HFFc6 (cell line): Measurements from ENCODE around the gene NPAS1. TPM values are rescaled to one million over a fixed set of nuclear protein-coding genes. Genes with fewer than 3 reads are reported as not detected.

Experiments used
- DNase-seq: peaks from one replicate; pipeline ENCODE4 v3.0.0-alpha.2; 2018
- H3K27ac Mint-ChIP-seq: 2 replicates; pipeline ENCODE4 v1.8.0; 2020; ENCODE audit warnings: mild to moderate bottlenecking, mixed read lengths
- H3K27me3 Mint-ChIP-seq: 2 replicates; pipeline ENCODE4 v1.8.0; 2021; ENCODE audit warnings: mild to moderate bottlenecking, moderate library complexity, mixed read lengths; ENCODE audit not compliant: insufficient read depth
- H3K36me3 Mint-ChIP-seq: 2 replicates; pipeline ENCODE4 v1.8.0; 2021; ENCODE audit warnings: low read depth, mixed read lengths
- H3K4me1 Mint-ChIP-seq: 2 replicates; pipeline ENCODE4 v1.8.0; 2020; ENCODE audit warnings: low read depth, mixed read lengths
- H3K4me3 Mint-ChIP-seq: 2 replicates; pipeline ENCODE4 v1.8.0; 2020; ENCODE audit warnings: mild to moderate bottlenecking, moderate library complexity, mixed read lengths
- H3K9me3 Mint-ChIP-seq: 2 replicates; pipeline ENCODE4 v1.8.0; 2020; ENCODE audit warnings: mild to moderate bottlenecking, mixed read lengths
- CTCF ChIP-seq: fragments of 200-600 bp; sonication (generic); IDR thresholded peaks from 2 replicates; pipeline ENCODE4 v1.5.0; 2021; ENCODE audit warnings: antibody characterized with exemption, mild to moderate bottlenecking
- total RNA-seq, 6 experiments: library from RNA; stranded (reverse); fragmentation: NEBNext Ultra II Directional; extraction: Animal tissue kit (Norgen Biotek cat#: 25700); gene quantifications; 2 replicates in 1 of 6; 3 replicates in 5 of 6; pipeline ENCODE4 v1.2.3, GENCODE V29; 2021

The NPAS1 gene
- total RNA-seq, 6 experiments from 2014 or later: 2.2 to 11.5 (median 3.6) TPM

GRCh38 chr19:46994141-46994686, 25.4 kb upstream of the NPAS1 start:
- peaks cover 2% of the 10 kb centered on the region for H3K27me3 Mint-ChIP-seq
- H3K27ac Mint-ChIP-seq: no peak overlapping the region
- H3K4me1 Mint-ChIP-seq: peaks cover 17% of the 10 kb centered on the region
- DNase-seq: no peak
- no peak overlapping the region for H3K4me3 Mint-ChIP-seq
- H3K36me3 Mint-ChIP-seq: peaks cover 10% of the 10 kb centered on the region; the same call in 1 of the 2 replicates
- H3K9me3 Mint-ChIP-seq: no peaks in the 10 kb centered on the region
- TF ChIP-seq CTCF: no peak

DNA sequence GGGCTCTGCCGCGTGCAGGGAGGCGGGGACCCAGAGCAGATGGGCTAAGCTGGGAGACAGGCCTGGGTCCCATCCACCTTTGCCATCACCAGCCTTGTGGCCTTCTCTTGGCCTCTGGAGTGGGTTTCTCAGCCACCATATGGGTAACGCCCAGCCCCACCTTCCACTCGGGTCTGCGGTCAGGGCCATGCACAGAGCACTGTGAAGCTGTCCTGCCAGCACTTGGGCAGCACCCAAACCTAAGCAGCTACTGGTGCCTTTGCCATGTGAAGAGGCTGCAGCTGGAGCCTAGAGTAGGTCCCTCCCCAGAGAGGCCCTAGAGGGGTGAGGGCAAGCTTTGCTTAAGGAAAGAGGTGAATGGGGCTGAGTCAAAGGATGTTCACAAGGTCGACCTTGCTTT, 24.1 kb upstream of the NPAS1 start:
- DNase-seq: no peak

GRCh38 chr19:46998445-46999125, 21.1 kb upstream of the NPAS1 start:
- no peak overlapping the region for H3K4me3 Mint-ChIP-seq
- no peak for DNase-seq
- no peak overlapping the region for H3K27ac Mint-ChIP-seq
- no peak for TF ChIP-seq CTCF
- peaks cover 2% of the 10 kb centered on the region; the same call in 1 of the 2 replicates for H3K36me3 Mint-ChIP-seq
- peaks cover 12% of the 10 kb centered on the region for H3K27me3 Mint-ChIP-seq
- no peaks in the 10 kb centered on the region for H3K9me3 Mint-ChIP-seq
- H3K4me1 Mint-ChIP-seq: peaks cover 7% of the 10 kb centered on the region; the same call in 1 of the 2 replicates

More for the DNA sequence above, 24.1 kb upstream of the NPAS1 start:
- Mint-ChIP-seq H3K27me3 (peaks cover 4% of the 10 kb centered on the region), H3K9me3 (no peaks in the 10 kb centered on the region), H3K36me3 (peaks cover 5% of the 10 kb centered on the region; the same call in 1 of the 2 replicates), H3K4me1 (peaks cover 12% of the 10 kb centered on the region), H3K4me3 (no peak overlapping the region), H3K27ac (no peak overlapping the region)
- TF ChIP-seq CTCF: no peak

DNA sequence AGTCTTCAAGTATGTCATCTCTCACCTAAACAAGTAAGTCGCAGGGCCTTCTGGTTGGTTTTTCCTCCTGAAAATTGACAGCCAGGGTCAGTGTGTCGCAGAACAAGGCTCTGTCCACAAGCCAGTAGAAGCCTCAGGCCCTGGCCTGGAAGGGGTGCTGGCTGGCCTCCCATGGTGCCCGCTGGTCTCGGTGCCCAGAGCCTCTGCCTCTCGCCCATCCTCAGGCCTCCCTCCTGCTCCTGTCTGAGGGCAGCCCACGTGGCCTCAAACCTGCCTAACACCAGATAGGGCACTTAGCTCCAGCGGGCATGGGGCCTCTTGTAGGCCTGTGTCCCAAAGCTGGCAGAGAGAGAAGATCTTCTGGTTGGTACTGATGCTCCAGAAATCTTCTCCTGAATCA, 20.3 kb upstream of the NPAS1 start:
- H3K9me3 Mint-ChIP-seq: no peaks in the 10 kb centered on the region
- DNase-seq: no peak
- peaks cover 15% of the 10 kb centered on the region for H3K27me3 Mint-ChIP-seq
- H3K4me3 Mint-ChIP-seq: no peak overlapping the region
- H3K36me3 Mint-ChIP-seq: no peaks in the 10 kb centered on the region
- H3K4me1 Mint-ChIP-seq: peaks cover 12% of the 10 kb centered on the region; the same call in 1 of the 2 replicates
- H3K27ac Mint-ChIP-seq: no peak overlapping the region
- no peak for TF ChIP-seq CTCF

DNA sequence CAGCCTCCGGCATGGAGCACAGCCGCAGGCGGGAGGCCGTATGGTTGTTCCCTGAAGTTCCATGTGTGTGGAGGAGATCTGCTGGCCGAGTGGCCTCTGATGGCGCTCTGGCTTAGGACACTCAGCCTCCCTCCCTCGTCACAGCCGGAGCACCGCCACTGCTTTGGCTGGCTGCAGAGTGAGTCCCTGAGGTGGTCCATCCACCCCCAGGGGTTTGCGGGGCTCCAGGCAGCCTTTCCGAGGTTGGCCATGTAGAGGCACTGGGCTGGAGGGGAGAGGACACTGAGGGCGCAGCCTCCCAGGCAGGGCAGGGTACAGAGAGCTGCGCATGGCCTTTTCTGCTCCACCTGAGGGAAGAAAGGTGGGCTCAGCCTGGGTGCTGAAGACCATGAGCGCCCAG, 19.8 kb upstream of the NPAS1 start:
- Mint-ChIP-seq H3K36me3 (no peaks in the 10 kb centered on the region), H3K27ac (no peak overlapping the region), H3K4me3 (no peak overlapping the region), H3K4me1 (peaks cover 12% of the 10 kb centered on the region; the same call in 1 of the 2 replicates), H3K27me3 (peaks cover 15% of the 10 kb centered on the region), H3K9me3 (no peaks in the 10 kb centered on the region)
- TF ChIP-seq CTCF: no peak
- DNase-seq: no peak
